Kidney (tissue), 14 donors: ENCODE measurements around the gene SUMF1. TPM values are rescaled to one million over a fixed set of nuclear protein-coding genes. Genes with fewer than 3 reads are reported as not detected.

Experiments used
- DNase-seq, 5 donors: peaks; one replicate each; pipeline ENCODE4 v3.0.0-alpha.2; 2013 to 2020
- FAIRE-seq: peaks from 2 replicates; lab custom pipeline; 2012; peaks lifted over from hg19 to GRCh38; lab: Jason Lieb, UNC
- H3K27ac ChIP-seq, 2 donors: one replicate each; pipeline ENCODE4 v1.7.0; 2013; ENCODE audit warnings: low read depth in 2 of 2, low read length in 2 of 2, inconsistent platforms in 1 of 2
- H3K27me3 ChIP-seq: one replicate; pipeline ENCODE4 v1.7.1; 2013; ENCODE audit warnings: low read length, inconsistent platforms; ENCODE audit not compliant: control insufficient read depth, insufficient read depth
- H3K36me3 ChIP-seq, 3 donors: one replicate each; pipeline versions ENCODE4 v1.7.0 to v1.7.1; 2013; ENCODE audit warnings: low read length in 3 of 3, control low read depth in 1 of 3, inconsistent platforms in 1 of 3; ENCODE audit not compliant: insufficient read depth in 3 of 3, control insufficient read depth in 2 of 3
- H3K4me1 ChIP-seq, 3 donors: one replicate each; pipeline versions ENCODE4 v1.7.0 to v1.7.1; 2013; ENCODE audit warnings: low read length in 3 of 3, inconsistent platforms in 1 of 3, low read depth in 1 of 3; ENCODE audit not compliant: control insufficient read depth in 2 of 3, insufficient read depth in 2 of 3
- H3K4me3 ChIP-seq, 3 donors: one replicate each; pipeline versions ENCODE4 v1.7.0 to v1.8.1; 2013; ENCODE audit warnings: low read length in 3 of 3, control low read depth in 1 of 3, inconsistent platforms in 1 of 3
- H3K9ac ChIP-seq, 3 donors: one replicate each; pipeline versions ENCODE4 v1.7.0 to v1.7.1; 2013; ENCODE audit warnings: low read length in 3 of 3, control low read depth in 1 of 3, inconsistent platforms in 1 of 3
- H3K9me3 ChIP-seq, 3 donors: one replicate each; pipeline versions ENCODE4 v1.7.0 to v1.7.1; 2013; ENCODE audit warnings: low read length in 3 of 3, control low read depth in 1 of 3, inconsistent platforms in 1 of 3; ENCODE audit not compliant: control insufficient read depth in 2 of 3, insufficient read depth in 1 of 3
- intact Hi-C: fragments of 100-400 bp; cut with DNase I; formaldehyde crosslinking; loops from one replicate; pipeline ENCODE4 v1.11.1; 2022
- polyA plus RNA-seq: library from polyadenylated mRNA; stranded (reverse); fragments of 350-450 nt; fragmentation: Illumina TruSeq; extraction: RNeasy Lipid Tissue Mini Kit (QIAGEN cat#74804); gene quantifications from one replicate; pipeline ENCODE4 v1.2.3, GENCODE V29; 2014; ENCODE audit warnings: low read depth, low replicate concordance; ENCODE audit not compliant: insufficient read depth
- total RNA-seq: library from RNA; stranded (reverse); fragmentation: NEBNext Ultra II Directional; extraction: Animal tissue kit (Norgen Biotek cat#: 25700); gene quantifications from one replicate; pipeline ENCODE4 v1.2.1, GENCODE V29; 2021
- TF ChIP-seq, protein P1 (sequence below): IDR thresholded peaks from 3 replicates; pipeline ENCODE4 v1.5.1; 2012; ENCODE audit warnings: mild to moderate bottlenecking, moderate library complexity, borderline replicate concordance; ENCODE audit not compliant: insufficient read depth; ENCODE audit errors: extremely low read depth
- donor health status: control.
- donor health status: control.
- donor health status: control.
- donor health status: control.
- donor health status: control.
- donor health status: DM: yes; HTN: yes; CAD: no.
- donor health status: Normal renal cell carcinoma (clear cell type).

The SUMF1 gene
- total and polyA plus RNA-seq, 2 donors from 2014 or later, result 50.1 to 50.6 TPM

DNA sequence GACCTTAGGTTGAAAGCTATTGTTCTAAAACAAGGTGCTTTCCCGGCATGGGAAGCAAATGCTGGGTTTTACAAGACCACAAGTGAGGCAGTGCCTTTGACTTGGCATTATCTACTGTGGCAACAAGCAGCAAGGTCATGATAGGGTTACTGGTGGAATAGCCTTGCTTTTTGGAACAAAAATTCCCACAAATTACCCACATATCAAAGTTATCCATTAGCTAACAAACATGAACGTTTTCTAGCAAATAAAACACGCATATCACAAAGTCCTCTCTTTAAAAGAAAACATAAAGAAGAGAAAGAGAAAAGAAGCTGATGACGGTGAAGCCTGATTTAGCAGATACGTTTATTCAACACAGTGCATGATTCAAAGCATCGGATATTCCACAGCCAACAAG is 106.3 kb downstream of the SUMF1 start:
- Histone ChIP-seq H3K9ac (no peak overlapping the region), H3K4me3 (no peak overlapping the region), H3K4me1 (peaks cover 5 to 14% (median 7%) of the 10 kb centered on the region in 3 donors), H3K27ac (no peak overlapping the region), H3K27me3 (no peaks in the 10 kb centered on the region), H3K9me3 (no peaks in the 10 kb centered on the region), H3K36me3 (peaks cover 0 to 10% (median 2%) of the 10 kb centered on the region in 3 donors)
- DNase-seq (no peak), FAIRE-seq (no peak)
- intact Hi-C loops, result no loop called here
- TF ChIP-seq, protein P1, sequence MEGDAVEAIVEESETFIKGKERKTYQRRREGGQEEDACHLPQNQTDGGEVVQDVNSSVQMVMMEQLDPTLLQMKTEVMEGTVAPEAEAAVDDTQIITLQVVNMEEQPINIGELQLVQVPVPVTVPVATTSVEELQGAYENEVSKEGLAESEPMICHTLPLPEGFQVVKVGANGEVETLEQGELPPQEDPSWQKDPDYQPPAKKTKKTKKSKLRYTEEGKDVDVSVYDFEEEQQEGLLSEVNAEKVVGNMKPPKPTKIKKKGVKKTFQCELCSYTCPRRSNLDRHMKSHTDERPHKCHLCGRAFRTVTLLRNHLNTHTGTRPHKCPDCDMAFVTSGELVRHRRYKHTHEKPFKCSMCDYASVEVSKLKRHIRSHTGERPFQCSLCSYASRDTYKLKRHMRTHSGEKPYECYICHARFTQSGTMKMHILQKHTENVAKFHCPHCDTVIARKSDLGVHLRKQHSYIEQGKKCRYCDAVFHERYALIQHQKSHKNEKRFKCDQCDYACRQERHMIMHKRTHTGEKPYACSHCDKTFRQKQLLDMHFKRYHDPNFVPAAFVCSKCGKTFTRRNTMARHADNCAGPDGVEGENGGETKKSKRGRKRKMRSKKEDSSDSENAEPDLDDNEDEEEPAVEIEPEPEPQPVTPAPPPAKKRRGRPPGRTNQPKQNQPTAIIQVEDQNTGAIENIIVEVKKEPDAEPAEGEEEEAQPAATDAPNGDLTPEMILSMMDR, result no peak

DNA sequence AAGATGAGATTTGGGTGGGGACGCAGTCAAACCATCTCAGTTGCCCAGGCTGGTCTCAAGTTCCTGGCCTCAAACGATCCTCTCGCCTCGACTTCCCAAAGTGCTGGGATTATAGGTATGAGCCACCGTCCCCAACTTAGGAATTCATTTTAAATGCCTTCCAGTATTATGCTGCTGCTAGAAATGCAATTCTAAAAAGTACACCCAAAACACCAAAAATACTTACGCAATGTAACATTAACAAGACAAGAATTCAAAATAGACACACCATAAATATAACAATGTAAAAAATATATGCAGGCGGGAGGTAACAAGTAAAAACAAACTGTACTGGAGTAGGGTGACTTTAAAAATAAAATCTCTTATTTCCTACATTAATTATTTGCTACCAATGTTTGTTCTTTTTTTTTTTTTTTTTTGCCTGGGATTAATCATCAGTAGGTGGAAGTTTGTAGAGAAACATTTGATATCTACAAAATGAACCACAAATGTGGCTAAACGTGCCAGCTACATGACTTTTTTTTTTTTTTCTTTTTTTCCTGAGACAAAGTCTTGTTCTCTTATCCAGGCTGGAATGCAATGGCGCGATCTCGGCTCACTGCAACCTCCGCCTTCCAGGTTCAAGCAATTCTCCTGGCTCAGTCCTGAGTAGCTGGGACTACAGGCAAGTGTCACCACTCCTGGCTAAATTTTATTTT is 107.1 kb downstream of the SUMF1 start:
- peaks cover 0 to 10% (median 2%) of the 10 kb centered on the region in 3 donors for H3K36me3 ChIP-seq
- intact Hi-C loops, result loop anchor here (10.0 kb wide), 1 partner anchor 275 kb away; no protein-coding TSS in a partner anchor

DNA sequence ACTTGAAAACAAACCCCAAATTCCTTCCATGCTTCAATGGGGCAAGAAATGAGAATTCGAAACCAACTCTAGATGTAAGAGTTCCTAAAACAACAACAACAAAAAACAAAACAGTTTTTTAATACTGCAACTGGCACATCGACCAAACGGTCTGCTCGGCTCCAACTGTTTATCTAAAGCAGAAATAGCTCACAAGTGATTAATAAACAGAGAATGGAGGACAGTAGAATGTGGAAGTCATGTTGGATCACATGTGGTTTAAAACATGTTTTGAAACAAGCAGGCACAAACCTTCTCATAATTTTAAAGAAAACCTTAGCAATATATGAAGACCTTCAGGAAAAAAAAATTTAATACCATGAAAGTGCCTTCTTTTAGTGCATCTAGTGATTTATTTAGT is 108.8 kb downstream of the SUMF1 start:
- H3K36me3 ChIP-seq, result peaks cover 0 to 10% (median 2%) of the 10 kb centered on the region in 3 donors
- H3K9me3 ChIP-seq, result no peaks in the 10 kb centered on the region
- no peak overlapping the region for H3K4me3 ChIP-seq
- H3K4me1 ChIP-seq, result peaks cover 11 to 18% (median 11%) of the 10 kb centered on the region in 3 donors
- TF ChIP-seq, protein P1, result no peak
- H3K27me3 ChIP-seq, result no peaks in the 10 kb centered on the region
- intact Hi-C loops, result loop anchor here (10.0 kb wide), 1 partner anchor 277 kb away; no protein-coding TSS in a partner anchor
- FAIRE-seq, result no peak
- no peak for DNase-seq
- no peak overlapping the region for H3K9ac ChIP-seq
- H3K27ac ChIP-seq, result no peak overlapping the region

More for the DNA sequence above, 107.1 kb downstream of the SUMF1 start:
- DNase-seq (no peak), FAIRE-seq (peak; percentile 15)
- peaks cover 11 to 18% (median 11%) of the 10 kb centered on the region in 3 donors for H3K4me1 ChIP-seq
- no peak overlapping the region for H3K4me3 ChIP-seq
- TF ChIP-seq, protein P1, result no peak
- H3K27me3 ChIP-seq, result no peaks in the 10 kb centered on the region
- H3K9ac ChIP-seq, result no peak overlapping the region
- no peak overlapping the region for H3K27ac ChIP-seq
- H3K9me3 ChIP-seq, result no peaks in the 10 kb centered on the region
